Transverse colon (tissue), 4 donors: ENCODE data around the gene PSD.

Experiments used
- POLR2A ChIP-seq: fragments of 450-650 bp; IDR thresholded peaks from one replicate; pipeline ENCODE4 v1.6.1; 2016; ENCODE audit warnings: antibody characterized with exemption, mild to moderate bottlenecking, moderate library complexity
- POLR2AphosphoS5 ChIP-seq, 3 donors: sonication (generic); formaldehyde crosslinking; IDR thresholded peaks; one replicate each; pipeline ENCODE4 v1.6.1; 2016; ENCODE audit warnings: antibody characterized with exemption in 3 of 3
- TF ChIP-seq, protein P1 (sequence below), 5 experiments: fragments of 200-600 bp in 3 of 5; fragments of 450-650 bp in 2 of 5; sonication (generic) in 3 of 5; IDR thresholded peaks; 1 replicate in 2 of 5; 2 replicates in 3 of 5; pipeline ENCODE4 v1.5.1; 2016 to 2017; ENCODE audit warnings: antibody characterized with exemption in 5 of 5, inconsistent platforms in 3 of 5, mild to moderate bottlenecking in 2 of 5, moderate library complexity in 1 of 5

DNA sequence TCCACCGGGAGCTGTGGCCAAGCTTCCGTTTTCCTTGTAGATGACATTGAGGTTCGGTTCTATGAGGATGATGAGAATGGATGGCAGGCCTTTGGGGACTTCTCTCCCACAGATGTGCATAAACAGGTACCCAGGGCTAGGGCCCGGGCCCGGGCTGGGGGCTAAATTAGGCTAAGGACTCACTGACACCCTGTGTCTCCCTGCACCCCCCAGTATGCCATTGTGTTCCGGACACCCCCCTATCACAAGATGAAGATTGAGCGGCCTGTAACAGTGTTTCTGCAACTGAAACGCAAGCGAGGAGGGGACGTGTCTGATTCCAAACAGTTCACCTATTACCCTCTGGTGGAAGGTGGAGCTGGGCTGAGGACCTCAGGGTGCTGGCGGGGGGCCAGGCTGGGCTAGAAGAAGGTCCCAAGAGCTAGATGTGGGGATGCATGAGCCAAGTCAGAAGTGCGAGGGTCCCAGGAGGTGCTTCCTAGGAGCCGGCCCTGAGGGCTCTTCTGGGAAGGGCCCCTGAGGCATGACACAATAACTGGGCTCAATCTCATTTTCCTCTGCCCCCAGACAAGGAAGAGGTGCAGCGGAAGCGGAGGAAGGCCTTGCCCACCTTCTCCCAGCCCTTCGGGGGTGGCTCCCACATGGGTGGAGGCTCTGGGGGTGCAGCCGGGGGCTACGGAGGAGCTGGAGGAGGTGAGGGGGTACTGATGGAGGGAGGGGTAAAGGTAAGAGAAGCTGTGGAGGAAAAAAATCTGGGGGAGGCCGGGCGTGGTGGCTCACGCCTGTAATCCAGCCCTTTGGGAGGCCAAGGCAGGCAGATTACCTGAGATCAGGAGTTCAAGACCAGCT lies 20.2 kb downstream of the PSD start:
- TF ChIP-seq, protein P1, sequence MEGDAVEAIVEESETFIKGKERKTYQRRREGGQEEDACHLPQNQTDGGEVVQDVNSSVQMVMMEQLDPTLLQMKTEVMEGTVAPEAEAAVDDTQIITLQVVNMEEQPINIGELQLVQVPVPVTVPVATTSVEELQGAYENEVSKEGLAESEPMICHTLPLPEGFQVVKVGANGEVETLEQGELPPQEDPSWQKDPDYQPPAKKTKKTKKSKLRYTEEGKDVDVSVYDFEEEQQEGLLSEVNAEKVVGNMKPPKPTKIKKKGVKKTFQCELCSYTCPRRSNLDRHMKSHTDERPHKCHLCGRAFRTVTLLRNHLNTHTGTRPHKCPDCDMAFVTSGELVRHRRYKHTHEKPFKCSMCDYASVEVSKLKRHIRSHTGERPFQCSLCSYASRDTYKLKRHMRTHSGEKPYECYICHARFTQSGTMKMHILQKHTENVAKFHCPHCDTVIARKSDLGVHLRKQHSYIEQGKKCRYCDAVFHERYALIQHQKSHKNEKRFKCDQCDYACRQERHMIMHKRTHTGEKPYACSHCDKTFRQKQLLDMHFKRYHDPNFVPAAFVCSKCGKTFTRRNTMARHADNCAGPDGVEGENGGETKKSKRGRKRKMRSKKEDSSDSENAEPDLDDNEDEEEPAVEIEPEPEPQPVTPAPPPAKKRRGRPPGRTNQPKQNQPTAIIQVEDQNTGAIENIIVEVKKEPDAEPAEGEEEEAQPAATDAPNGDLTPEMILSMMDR (IDR thresholded peaks at IDR 0.05), result no peak
- TF ChIP-seq POLR2AphosphoS5 (IDR thresholded peaks at IDR 0.05) (no peak), POLR2A (no peak)
